Spleen (tissue), 11 donors: ENCODE data around the gene OS9. TPM values are rescaled to one million over a fixed set of nuclear protein-coding genes. Genes with fewer than 3 reads are reported as not detected.

Experiments used
- DNase-seq: peaks from one replicate; pipeline ENCODE4 v3.0.0-alpha.2; 2020
- H3K27ac ChIP-seq, 8 donors: fragments of 200-600 bp; sonication (generic) in 7 of 8; 1 replicate in 4 of 8; 2 replicates in 4 of 8; pipeline versions ENCODE4 v1.5.0 to v1.8.0; 2016 to 2021; ENCODE audit warnings: inconsistent platforms in 4 of 8, mild to moderate bottlenecking in 4 of 8, moderate library complexity in 1 of 8
- H3K27me3 ChIP-seq, 7 donors: fragments of 200-600 bp; sonication (generic) in 6 of 7; replicated peaks in 1 of 7; 1 replicate in 4 of 7; 2 replicates in 3 of 7; pipeline versions ENCODE4 v1.5.0 to v1.8.0; 2016 to 2021; ENCODE audit warnings: inconsistent platforms in 3 of 7, mild to moderate bottlenecking in 1 of 7
- H3K36me3 ChIP-seq, 6 donors: fragments of 200-600 bp; sonication (generic) in 5 of 6; 1 replicate in 4 of 6; 2 replicates in 2 of 6; pipeline versions ENCODE4 v1.5.0 to v1.8.0; 2016 to 2021; ENCODE audit warnings: inconsistent platforms in 2 of 6
- H3K4me1 ChIP-seq, 6 donors: fragments of 200-600 bp; sonication (generic) in 5 of 6; 1 replicate in 3 of 6; 2 replicates in 3 of 6; pipeline versions ENCODE4 v1.5.0 to v1.8.0; 2016 to 2021; ENCODE audit warnings: inconsistent platforms in 3 of 6
- H3K4me3 ChIP-seq, 8 donors: fragments of 200-600 bp; sonication (generic) in 7 of 8; 1 replicate in 4 of 8; 2 replicates in 4 of 8; pipeline versions ENCODE4 v1.5.0 to v1.8.0; 2016 to 2021; ENCODE audit warnings: inconsistent platforms in 4 of 8, mild to moderate bottlenecking in 4 of 8, moderate library complexity in 2 of 8
- H3K9me3 ChIP-seq, 8 donors: fragments of 200-600 bp; sonication (generic) in 7 of 8; 1 replicate in 4 of 8; 2 replicates in 4 of 8; pipeline versions ENCODE4 v1.5.0 to v1.8.0; 2016 to 2021; ENCODE audit warnings: inconsistent platforms in 4 of 8
- POLR2A ChIP-seq, 3 donors: fragments of 450-650 bp; IDR thresholded peaks; one replicate each; pipeline ENCODE4 v1.5.1; 2017; ENCODE audit warnings: antibody characterized with exemption in 3 of 3, mild to moderate bottlenecking in 1 of 3
- POLR2AphosphoS5 ChIP-seq, 3 donors: sonication (generic); formaldehyde crosslinking; IDR thresholded peaks; one replicate each; pipeline ENCODE4 v1.5.1; 2017; ENCODE audit warnings: antibody characterized with exemption in 3 of 3
- WGBS, 5 donors: extraction: QIAGEN DNeasy Blood & Tissue Kit in 3 of 5; methylation state at CpG; one replicate each; pipeline versions ENCODE4 v1.1.5 to v1.1.7; 2013 to 2018; 5-methylcytosine and 5-hydroxymethylcytosine counted together
- intact Hi-C: fragments of 100-400 bp; cut with DNase I; formaldehyde crosslinking; loops from one replicate; pipeline ENCODE4 v1.15.0; 2023; ENCODE audit warnings: low total_unique reads
- polyA plus RNA-seq, 3 donors: library from polyadenylated mRNA; stranded (reverse); fragments of 200-250 nt; gene quantifications; one replicate each; pipeline ENCODE4 v1.2.1, GENCODE V29; 2013
- total RNA-seq, 7 donors: library from RNA; depleted of rRNA in 3 of 7; stranded (reverse); fragments of >200 nt in 3 of 7; fragmentation: NEBNext Ultra II Directional in 4 of 7; extraction: Animal tissue kit (Norgen Biotek cat#: 25700) in 4 of 7; gene quantifications; one replicate each; pipeline versions ENCODE4 v1.1.0 to v1.2.1, GENCODE V29; 2016 to 2021
- TF ChIP-seq, protein P1 (sequence below), 11 experiments: fragments of 200-600 bp in 7 of 11; fragments of 450-650 bp in 4 of 11; sonication (generic) in 4 of 11; IDR thresholded peaks in 8 of 11; conservative IDR thresholded peaks in 3 of 11; 1 replicate in 7 of 11; 2 replicates in 4 of 11; pipeline versions ENCODE4 v1.4.0 to v1.8.0; 2016 to 2021; ENCODE audit warnings: antibody characterized with exemption in 11 of 11, inconsistent platforms in 4 of 11, mild to moderate bottlenecking in 1 of 11
- donor health status: healthy with polysubstance abuse.
- donor health status: DM: no; HTN: no; CAD: no; lungs with moderate emphysema.
- donor health status: DM: no; HTN: no; CAD: no.
- donor health status: Bipolar disorder and iron deficiency.
- donor health status: healthy.
- donor health status: DM: no; HTN: no; CAD: no.
- donor health status: DM: yes; HTN: yes; CAD: no.

Gene OS9
- total and polyA plus RNA-seq, 10 donors = 94.9 to 323 (median 253) TPM

DNA sequence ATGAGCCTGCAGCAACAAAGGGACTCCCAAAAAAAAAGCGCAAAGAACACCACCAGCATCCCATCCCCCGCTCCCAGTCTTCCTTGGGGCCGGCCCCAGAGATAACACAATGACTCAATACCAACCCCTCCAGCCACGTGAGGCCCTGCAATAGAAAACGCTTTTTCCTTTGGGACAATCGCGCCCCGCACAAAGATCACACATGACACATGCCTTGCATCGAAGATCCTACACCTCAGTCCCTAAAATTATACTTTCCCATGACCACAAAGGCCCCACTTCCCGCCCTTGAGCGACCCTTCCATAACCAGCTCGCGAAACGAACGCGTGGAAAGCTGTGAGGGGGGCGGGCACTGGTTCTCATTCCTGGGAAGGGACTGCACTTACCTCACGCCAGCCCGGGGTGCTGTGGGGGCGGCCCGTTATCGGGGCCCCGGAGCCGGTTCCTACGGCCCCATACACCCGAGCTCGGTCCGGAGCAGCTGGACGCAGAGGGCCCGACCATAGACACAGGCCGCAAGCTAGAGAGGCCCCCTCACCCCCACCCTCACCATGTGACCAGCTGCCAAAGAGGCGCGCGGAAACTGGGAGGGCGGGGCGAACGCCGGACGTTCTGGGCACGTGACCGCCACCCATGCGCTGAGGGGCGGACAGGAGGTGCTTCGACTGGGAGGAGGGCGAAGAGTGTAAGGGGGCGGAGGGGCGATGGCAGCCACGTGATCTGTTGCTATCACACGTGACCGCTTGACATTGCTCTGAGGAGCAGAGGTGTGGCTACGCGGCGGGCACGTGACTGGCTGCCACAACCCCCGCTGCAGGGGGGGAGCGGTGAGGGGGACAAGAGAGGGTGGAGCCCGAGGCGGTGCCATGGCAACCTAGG is 58.1 kb downstream of the OS9 start, which contains the start of gene CDK4:
Gene CDK4, minus strand, starts transcription at position 523 of the 880 bp plus-strand sequence. CDS start 593 bp downstream, outside the sequence.
- TF ChIP-seq, protein P1, sequence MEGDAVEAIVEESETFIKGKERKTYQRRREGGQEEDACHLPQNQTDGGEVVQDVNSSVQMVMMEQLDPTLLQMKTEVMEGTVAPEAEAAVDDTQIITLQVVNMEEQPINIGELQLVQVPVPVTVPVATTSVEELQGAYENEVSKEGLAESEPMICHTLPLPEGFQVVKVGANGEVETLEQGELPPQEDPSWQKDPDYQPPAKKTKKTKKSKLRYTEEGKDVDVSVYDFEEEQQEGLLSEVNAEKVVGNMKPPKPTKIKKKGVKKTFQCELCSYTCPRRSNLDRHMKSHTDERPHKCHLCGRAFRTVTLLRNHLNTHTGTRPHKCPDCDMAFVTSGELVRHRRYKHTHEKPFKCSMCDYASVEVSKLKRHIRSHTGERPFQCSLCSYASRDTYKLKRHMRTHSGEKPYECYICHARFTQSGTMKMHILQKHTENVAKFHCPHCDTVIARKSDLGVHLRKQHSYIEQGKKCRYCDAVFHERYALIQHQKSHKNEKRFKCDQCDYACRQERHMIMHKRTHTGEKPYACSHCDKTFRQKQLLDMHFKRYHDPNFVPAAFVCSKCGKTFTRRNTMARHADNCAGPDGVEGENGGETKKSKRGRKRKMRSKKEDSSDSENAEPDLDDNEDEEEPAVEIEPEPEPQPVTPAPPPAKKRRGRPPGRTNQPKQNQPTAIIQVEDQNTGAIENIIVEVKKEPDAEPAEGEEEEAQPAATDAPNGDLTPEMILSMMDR (IDR thresholded peaks at IDR 0.05 in 8 of 11, conservative IDR thresholded peaks at IDR 0.05 in 3 of 11) = peak in 1 of 11 experiments; percentile 28
- peak in 1 of 3 donors; percentile 60 for TF ChIP-seq POLR2A (IDR thresholded peaks at IDR 0.05)
- peak; percentile 90 to 95 (median 95) for TF ChIP-seq POLR2AphosphoS5 (IDR thresholded peaks at IDR 0.05)
- H3K27ac ChIP-seq = peak within 1 kb of the TSS; percentile 64 to 93 (median 88)
- WGBS, 5 donors = 0 to 1% (median 1%) methylated on average over 35 to 58 of the region's 58 CpGs
- peak; percentile 100 for DNase-seq
- H3K9me3 ChIP-seq = no peaks in the 10 kb centered on the region
- H3K4me1 ChIP-seq = peaks cover 26 to 66% (median 52%) of the 10 kb centered on the region in 6 donors
- peaks cover 0 to 40% (median 33%) of the 10 kb centered on the region in 6 donors for H3K36me3 ChIP-seq
- intact Hi-C loops = no loop called here
- H3K27me3 ChIP-seq = peaks cover 0 to 10% (median 0%) of the 10 kb centered on the region in 7 donors
- peak within 1 kb of the TSS; percentile 56 to 89 (median 70) for H3K4me3 ChIP-seq

DNA sequence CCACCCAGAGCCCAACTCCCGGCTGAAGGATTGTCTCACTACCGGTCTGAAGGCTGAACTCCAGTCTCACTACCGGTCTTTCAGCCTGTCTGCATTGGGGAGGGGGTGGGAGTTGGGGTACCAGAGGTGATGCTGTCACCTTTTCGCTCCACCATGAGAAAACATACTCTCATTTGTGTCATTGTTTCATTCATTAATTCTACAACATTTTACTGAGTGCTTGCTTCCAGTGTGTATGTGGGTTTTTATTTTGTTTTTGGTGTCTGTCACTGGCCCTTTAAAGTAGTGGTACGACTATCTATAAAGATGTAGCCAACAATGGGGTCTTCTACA is 58.7 kb downstream of the OS9 start:
- peaks cover 0 to 10% (median 0%) of the 10 kb centered on the region in 7 donors for H3K27me3 ChIP-seq
- peak overlapping the region in 7 of 8 donors; percentile 64 to 93 (median 87) for H3K27ac ChIP-seq
- H3K4me3 ChIP-seq = peak overlapping the region in 7 of 8 donors; percentile 67 to 89 (median 71)
- WGBS, 5 donors = 2 to 8% (median 3%) methylated on average over 5 of the region's 5 CpGs
- intact Hi-C loops = no loop called here
- H3K4me1 ChIP-seq = peaks cover 26 to 69% (median 55%) of the 10 kb centered on the region in 6 donors
- TF ChIP-seq POLR2A (IDR thresholded peaks at IDR 0.05) (no peak), POLR2AphosphoS5 (IDR thresholded peaks at IDR 0.05) (no peak)
- TF ChIP-seq, protein P1 (IDR thresholded peaks at IDR 0.05 in 8 of 11, conservative IDR thresholded peaks at IDR 0.05 in 3 of 11) = no peak
- peaks cover 0 to 40% (median 29%) of the 10 kb centered on the region in 6 donors for H3K36me3 ChIP-seq
- no peaks in the 10 kb centered on the region for H3K9me3 ChIP-seq
- no peak for DNase-seq

DNA sequence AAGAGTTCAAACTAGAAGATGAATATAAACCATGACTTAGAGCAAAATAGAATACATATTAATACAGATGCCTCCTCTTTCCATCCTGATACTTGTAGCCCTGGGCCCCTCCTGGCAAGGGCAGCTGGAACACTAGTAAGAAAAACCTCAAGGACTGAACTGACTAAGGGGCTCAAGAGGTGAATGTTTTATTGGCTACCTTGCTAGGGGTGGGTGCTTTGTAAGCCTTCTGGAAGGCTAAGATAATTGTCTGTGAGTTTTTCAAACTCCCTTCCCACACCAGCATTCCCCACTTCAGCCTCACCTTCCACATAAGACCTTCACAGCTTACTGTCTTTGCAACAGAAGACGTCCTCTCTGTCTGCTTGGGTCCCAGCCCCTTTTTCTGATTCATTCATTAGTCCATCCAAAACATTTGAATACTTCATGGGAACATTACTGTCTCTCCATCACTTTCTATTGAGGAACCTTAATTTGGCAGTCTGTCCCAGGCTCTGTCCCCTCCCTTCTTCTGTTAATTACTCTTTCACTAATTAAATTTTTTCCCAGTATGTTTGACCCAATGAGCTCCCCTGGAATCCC is 59.9 kb downstream of the OS9 start:
- Histone ChIP-seq H3K9me3 (no peaks in the 10 kb centered on the region), H3K27ac (peak overlapping the region in 6 of 8 donors; percentile 78 to 95 (median 86)), H3K36me3 (peaks cover 0 to 40% (median 29%) of the 10 kb centered on the region in 6 donors), H3K4me3 (peak overlapping the region in 2 of 8 donors; percentile 85 to 95), H3K27me3 (peaks cover 0 to 10% (median 0%) of the 10 kb centered on the region in 7 donors), H3K4me1 (peaks cover 26 to 78% (median 55%) of the 10 kb centered on the region in 6 donors)
- intact Hi-C loops = no loop called here
- no peak for DNase-seq
- TF ChIP-seq POLR2AphosphoS5 (IDR thresholded peaks at IDR 0.05) (no peak), POLR2A (IDR thresholded peaks at IDR 0.05) (no peak)
- TF ChIP-seq, protein P1 (IDR thresholded peaks at IDR 0.05 in 8 of 11, conservative IDR thresholded peaks at IDR 0.05 in 3 of 11) = no peak
- WGBS, 5 donors = 24 to 52% (median 41%) methylated on average over 1 of the region's 1 CpG
